SU-DHL-6 (cell line): ENCODE measurements around the gene NHP2.
A peak's percentile ranks its signal among the peaks of the same experiment; 100 is the strongest.
"Not testable (repeated sequence)": the region's sequence is repeated elsewhere in the genome, so short reads cannot be mapped to it uniquely, and the experiment has no call there.

Source experiments
- H2AFZ ChIP-seq: fragments of 200-600 bp; sonication (generic); 2 replicates; pipeline ENCODE4 v1.6.1; 2014; ENCODE audit warnings: low read depth, mild to moderate bottlenecking, moderate library complexity, mixed read lengths, antibody characterized with exemption, low read length; ENCODE audit not compliant: severe bottlenecking
- H3F3A ChIP-seq: fragments of 200-600 bp; shearing (Covaris generic); 2 replicates; pipeline ENCODE4 v1.6.0; 2016; ENCODE audit warnings: antibody characterized with exemption, mild to moderate bottlenecking; ENCODE audit not compliant: insufficient read depth
- H3K27ac ChIP-seq: fragments of 200-600 bp; sonication (generic); 2 replicates; pipeline ENCODE4 v1.5.1; 2016; ENCODE audit warnings: low read depth, mild to moderate bottlenecking, low read length, moderate library complexity, mixed read lengths
- H3K27me3 ChIP-seq: fragments of 200-600 bp; sonication (generic), shearing (Covaris generic); 2 replicates; pipeline ENCODE4 v1.6.0; 2014; ENCODE audit warnings: mild to moderate bottlenecking, low read length
- H3K36me3 ChIP-seq: fragments of 200-600 bp; sonication (generic); 2 replicates; pipeline ENCODE4 v1.6.1; 2014; ENCODE audit warnings: mild to moderate bottlenecking, low read length, mixed read lengths
- H3K4me2 ChIP-seq: fragments of 300-600, 200-600 bp; shearing (Covaris generic), sonication (generic); 2 replicates; pipeline ENCODE4 v1.6.0; 2014; ENCODE audit warnings: low read length, low read depth, mild to moderate bottlenecking; ENCODE audit not compliant: poor library complexity, severe bottlenecking
- H3K4me3 ChIP-seq: fragments of 200-600 bp; sonication (generic); 2 replicates; pipeline ENCODE4 v1.5.1; 2014; ENCODE audit warnings: antibody characterized with exemption, low read length, mild to moderate bottlenecking, mixed read lengths; ENCODE audit not compliant: insufficient read depth, poor library complexity, severe bottlenecking
- H3K79me2 ChIP-seq: fragments of 200-600 bp; sonication (generic); 2 replicates; pipeline ENCODE4 v1.6.1; 2014; ENCODE audit warnings: mild to moderate bottlenecking, low read length, moderate library complexity; ENCODE audit not compliant: insufficient read depth
- H3K9ac ChIP-seq: fragments of 200-600 bp; sonication (generic); 2 replicates; pipeline ENCODE4 v1.7.0; 2014; ENCODE audit warnings: mild to moderate bottlenecking, low read length
- H3K9me2 ChIP-seq: fragments of 200-600 bp; sonication (generic); replicated peaks from 2 replicates; pipeline ENCODE4 v1.6.1; 2014; ENCODE audit warnings: low read length; ENCODE audit not compliant: insufficient read depth
- H3K9me3 ChIP-seq: fragments of 200-600 bp; sonication (generic); 2 replicates; pipeline ENCODE4 v1.6.1; 2014; ENCODE audit warnings: low read length, mixed read lengths; ENCODE audit not compliant: insufficient read depth
- H4K20me1 ChIP-seq: fragments of 200-600 bp; sonication (generic); 2 replicates; pipeline ENCODE4 v1.6.1; 2014; ENCODE audit warnings: low read depth, mild to moderate bottlenecking, antibody characterized with exemption, low read length, moderate library complexity, mixed read lengths
- CTCF ChIP-seq: fragments of 200-600 bp; sonication (generic); IDR thresholded peaks from one replicate; pipeline ENCODE4 v1.5.1; 2017; ENCODE audit warnings: antibody characterized with exemption, mild to moderate bottlenecking, low read length, moderate library complexity; ENCODE audit not compliant: insufficient read depth, poor library complexity, severe bottlenecking
- EZH2phosphoT487 ChIP-seq: fragments of 200-600 bp; sonication (generic), shearing (Covaris generic); conservative IDR thresholded peaks from 2 replicates; pipeline ENCODE4 v1.6.1; 2018; ENCODE audit warnings: mild to moderate bottlenecking, antibody characterized with exemption, low read length, moderate library complexity, mixed read lengths

Gene NHP2

GRCh38 chr5:178129296-178129695, 24.4 kb downstream of the NHP2 start:
- H4K20me1 ChIP-seq = no peaks in the 10 kb centered on the region
- H3K27me3 ChIP-seq = no peaks in the 10 kb centered on the region
- H2AFZ ChIP-seq = no peak overlapping the region
- H3F3A ChIP-seq = peaks cover 16% of the 10 kb centered on the region
- no peaks in the 10 kb centered on the region for H3K9me2 ChIP-seq
- no peak for TF ChIP-seq CTCF
- no peak for TF ChIP-seq EZH2phosphoT487
- H3K4me2 ChIP-seq = no peak overlapping the region
- H3K9ac ChIP-seq = no peak overlapping the region
- H3K4me3 ChIP-seq = no peak overlapping the region
- H3K79me2 ChIP-seq = peaks cover 31% of the 10 kb centered on the region
- H3K36me3 ChIP-seq = no peaks in the 10 kb centered on the region
- no peaks in the 10 kb centered on the region for H3K9me3 ChIP-seq
- H3K27ac ChIP-seq = no peak overlapping the region

- peaks cover 16% of the 10 kb centered on the region for H3F3A ChIP-seq
These were observed 26.2 kb downstream of the NHP2 start for GRCh38 chr5:178127300-178128009.

GRCh38 chr5:178126556-178126955, 27.1 kb downstream of the NHP2 start:
- H3K27ac ChIP-seq = 0 out of 2 replicates have a peak overlapping the region, but pooled peaks have one; percentile 26
- no peak for TF ChIP-seq EZH2phosphoT487
- no peak for TF ChIP-seq CTCF
- no peaks in the 10 kb centered on the region for H3K36me3 ChIP-seq
- H3K27me3 ChIP-seq = no peaks in the 10 kb centered on the region
- H3K79me2 ChIP-seq = peaks cover 7% of the 10 kb centered on the region
- H3K9me3 ChIP-seq = no peaks in the 10 kb centered on the region
- no peak overlapping the region for H3K4me3 ChIP-seq
- peaks cover 16% of the 10 kb centered on the region for H3F3A ChIP-seq
- no peaks in the 10 kb centered on the region for H3K9me2 ChIP-seq
- no peak overlapping the region for H2AFZ ChIP-seq
- no peak overlapping the region for H3K4me2 ChIP-seq
- H3K9ac ChIP-seq = no peak overlapping the region
- H4K20me1 ChIP-seq = no peaks in the 10 kb centered on the region

More at GRCh38 chr5:178127300-178128009, 26.2 kb downstream of the NHP2 start:
- not testable (repeated sequence) for H4K20me1 ChIP-seq, H3K9ac ChIP-seq, H3K27ac ChIP-seq, H3K4me3 ChIP-seq, H3K4me2 ChIP-seq, H3K9me2 ChIP-seq, H3K27me3 ChIP-seq, H2AFZ ChIP-seq, H3K9me3 ChIP-seq, H3K36me3 ChIP-seq
- peaks cover 16% of the 10 kb centered on the region for H3K79me2 ChIP-seq

- Histone ChIP-seq H3K79me2 (no peaks in the 10 kb centered on the region; the same call in 1 of the 2 replicates), H3K36me3 (no peaks in the 10 kb centered on the region), H3K9me2 (no peaks in the 10 kb centered on the region), H3K27ac (no peak overlapping the region), H3K27me3 (no peaks in the 10 kb centered on the region), H3K4me2 (no peak overlapping the region), H3K9ac (no peak overlapping the region), H3K9me3 (no peaks in the 10 kb centered on the region), H3K4me3 (no peak overlapping the region), H4K20me1 (no peaks in the 10 kb centered on the region), H3F3A (peaks cover 20% of the 10 kb centered on the region), H2AFZ (no peak overlapping the region)
- TF ChIP-seq CTCF (no peak), EZH2phosphoT487 (no peak)
These were observed 28.3 kb downstream of the NHP2 start for GRCh38 chr5:178125253-178125906.
